Measurements from ENCODE around the gene ITGB6.
"Not testable (repeated sequence)": the region's sequence is repeated elsewhere in the genome, so short reads cannot be mapped to it uniquely, and the experiment has no call there.

Gene ITGB6

GRCh38 chr2:160207804-160208654, 8.0 kb upstream of the ITGB6 start:
- Mint-ChIP-seq H3K36me3 (ENCODE audit: low read depth) (no peaks in the 10 kb centered on the region), H3K27ac (no peak overlapping the region), H3K4me3 (no peak overlapping the region), H3K4me1 (ENCODE audit: low read depth) (peaks cover 12% of the 10 kb centered on the region), H3K9me3 (no peaks in the 10 kb centered on the region), H3K27me3 (ENCODE audit: low read depth) (peaks cover 8% of the 10 kb centered on the region)

- Mint-ChIP-seq H3K9me3 (no peaks in the 10 kb centered on the region), H3K4me3 (no peak overlapping the region), H3K36me3 (ENCODE audit: low read depth) (no peaks in the 10 kb centered on the region), H3K4me1 (ENCODE audit: low read depth) (peaks cover 12% of the 10 kb centered on the region), H3K27me3 (ENCODE audit: low read depth) (peaks cover 6% of the 10 kb centered on the region), H3K27ac (no peak overlapping the region)
Observed at GRCh38 chr2:160207271-160207670, 7.2 kb upstream of the ITGB6 start.

GRCh38 chr2:160206436-160206835, 6.4 kb upstream of the ITGB6 start:
- Mint-ChIP-seq H3K27me3 (ENCODE audit: low read depth) (no peaks in the 10 kb centered on the region), H3K9me3 (no peaks in the 10 kb centered on the region), H3K36me3 (ENCODE audit: low read depth) (no peaks in the 10 kb centered on the region), H3K4me1 (ENCODE audit: low read depth) (peaks cover 12% of the 10 kb centered on the region), H3K27ac (no peak overlapping the region), H3K4me3 (no peak overlapping the region)

GRCh38 chr2:160205505-160205904, 5.4 kb upstream of the ITGB6 start:
- Mint-ChIP-seq H3K4me1 (ENCODE audit: low read depth) (peaks cover 9% of the 10 kb centered on the region), H3K4me3 (no peak overlapping the region), H3K9me3 (no peaks in the 10 kb centered on the region), H3K27ac (no peak overlapping the region), H3K27me3 (ENCODE audit: low read depth) (peaks cover 4% of the 10 kb centered on the region), H3K36me3 (ENCODE audit: low read depth) (no peaks in the 10 kb centered on the region)

- Mint-ChIP-seq H3K36me3 (ENCODE audit: low read depth) (no peaks in the 10 kb centered on the region), H3K9me3 (no peaks in the 10 kb centered on the region), H3K4me3 (no peak overlapping the region), H3K27me3 (ENCODE audit: low read depth) (peaks cover 8% of the 10 kb centered on the region), H3K27ac (no peak overlapping the region), H3K4me1 (ENCODE audit: low read depth) (peaks cover 5% of the 10 kb centered on the region)
Observed at GRCh38 chr2:160203422-160203821, 3.4 kb upstream of the ITGB6 start.

- Mint-ChIP-seq H3K9me3 (no peaks in the 10 kb centered on the region), H3K27ac (no peak overlapping the region), H3K4me3 (no peak overlapping the region), H3K4me1 (ENCODE audit: low read depth) (peaks cover 4% of the 10 kb centered on the region), H3K36me3 (ENCODE audit: low read depth) (no peaks in the 10 kb centered on the region), H3K27me3 (ENCODE audit: low read depth) (peaks cover 8% of the 10 kb centered on the region)
Observed at GRCh38 chr2:160203007-160203406, 2.9 kb upstream of the ITGB6 start.

GRCh38 chr2:160201849-160202539, 1.9 kb upstream of the ITGB6 start:
- Mint-ChIP-seq H3K27ac (no peak overlapping the region), H3K4me1 (ENCODE audit: low read depth) (no peaks in the 10 kb centered on the region), H3K27me3 (ENCODE audit: low read depth) (peaks cover 8% of the 10 kb centered on the region), H3K36me3 (ENCODE audit: low read depth) (no peaks in the 10 kb centered on the region), H3K4me3 (no peak overlapping the region), H3K9me3 (no peaks in the 10 kb centered on the region)

- no peaks in the 10 kb centered on the region for H3K4me1 Mint-ChIP-seq (ENCODE audit: low read depth)
- no peaks in the 10 kb centered on the region for H3K36me3 Mint-ChIP-seq (ENCODE audit: low read depth)
- no peak overlapping the region for H3K4me3 Mint-ChIP-seq
- peaks cover 8% of the 10 kb centered on the region for H3K27me3 Mint-ChIP-seq (ENCODE audit: low read depth)
- H3K9me3 Mint-ChIP-seq: no peaks in the 10 kb centered on the region
- H3K27ac Mint-ChIP-seq: no peak overlapping the region
Observed at GRCh38 chr2:160200921-160201320, 849 bp upstream of the ITGB6 start.

- peaks cover 8% of the 10 kb centered on the region for H3K27me3 Mint-ChIP-seq (ENCODE audit: low read depth)
- no peaks in the 10 kb centered on the region for H3K36me3 Mint-ChIP-seq (ENCODE audit: low read depth)
- no peak overlapping the region for H3K4me3 Mint-ChIP-seq
Observed at GRCh38 chr2:160199053-160199452, 1.0 kb downstream of the ITGB6 start.

GRCh38 chr2:160197587-160197986, 2.5 kb downstream of the ITGB6 start:
- H3K9me3 Mint-ChIP-seq: no peaks in the 10 kb centered on the region
- no peaks in the 10 kb centered on the region for H3K36me3 Mint-ChIP-seq (ENCODE audit: low read depth)
- H3K4me3 Mint-ChIP-seq: no peak overlapping the region
- H3K4me1 Mint-ChIP-seq (ENCODE audit: low read depth): peaks cover 3% of the 10 kb centered on the region
- no peak overlapping the region for H3K27ac Mint-ChIP-seq
- peaks cover 8% of the 10 kb centered on the region for H3K27me3 Mint-ChIP-seq (ENCODE audit: low read depth)

More at GRCh38 chr2:160199053-160199452, 1.0 kb downstream of the ITGB6 start:
- Mint-ChIP-seq H3K27ac (no peak overlapping the region), H3K4me1 (ENCODE audit: low read depth) (peaks cover 3% of the 10 kb centered on the region), H3K9me3 (no peaks in the 10 kb centered on the region)

GRCh38 chr2:160194946-160195345, 5.1 kb downstream of the ITGB6 start:
- Mint-ChIP-seq H3K4me3 (no peak overlapping the region), H3K4me1 (ENCODE audit: low read depth) (peaks cover 3% of the 10 kb centered on the region), H3K27ac (no peak overlapping the region), H3K27me3 (ENCODE audit: low read depth) (peaks cover 11% of the 10 kb centered on the region), H3K36me3 (ENCODE audit: low read depth) (no peaks in the 10 kb centered on the region), H3K9me3 (no peaks in the 10 kb centered on the region)

- H3K36me3 Mint-ChIP-seq (ENCODE audit: low read depth): no peaks in the 10 kb centered on the region
- H3K4me3 Mint-ChIP-seq: no peak overlapping the region
- peaks cover 11% of the 10 kb centered on the region for H3K27me3 Mint-ChIP-seq (ENCODE audit: low read depth)
- no peak overlapping the region for H3K27ac Mint-ChIP-seq
- peaks cover 3% of the 10 kb centered on the region for H3K4me1 Mint-ChIP-seq (ENCODE audit: low read depth)
- no peaks in the 10 kb centered on the region for H3K9me3 Mint-ChIP-seq
Observed at GRCh38 chr2:160194351-160194750, 5.7 kb downstream of the ITGB6 start.

GRCh38 chr2:160181146-160181836, 18.8 kb downstream of the ITGB6 start:
- H3K36me3 Mint-ChIP-seq (ENCODE audit: low read depth); H3K9me3 Mint-ChIP-seq; H3K27ac Mint-ChIP-seq; H3K27me3 Mint-ChIP-seq (ENCODE audit: low read depth); H3K4me1 Mint-ChIP-seq (ENCODE audit: low read depth); H3K4me3 Mint-ChIP-seq: not testable (repeated sequence)

GRCh38 chr2:160180690-160181089, 19.4 kb downstream of the ITGB6 start:
- H3K4me3 Mint-ChIP-seq; H3K27me3 Mint-ChIP-seq (ENCODE audit: low read depth); H3K36me3 Mint-ChIP-seq (ENCODE audit: low read depth); H3K9me3 Mint-ChIP-seq; H3K4me1 Mint-ChIP-seq (ENCODE audit: low read depth); H3K27ac Mint-ChIP-seq: not testable (repeated sequence)

GRCh38 chr2:160180172-160180571, 19.9 kb downstream of the ITGB6 start:
- no peaks in the 10 kb centered on the region for H3K36me3 Mint-ChIP-seq (ENCODE audit: low read depth)
- peaks cover 5% of the 10 kb centered on the region for H3K4me1 Mint-ChIP-seq (ENCODE audit: low read depth)
- H3K27ac Mint-ChIP-seq: no peak overlapping the region
- H3K4me3 Mint-ChIP-seq: no peak overlapping the region
- H3K9me3 Mint-ChIP-seq: no peaks in the 10 kb centered on the region
- no peaks in the 10 kb centered on the region for H3K27me3 Mint-ChIP-seq (ENCODE audit: low read depth)
